Ishikawa (cell line): Measurements from ENCODE around the gene HCK.

Experiments
- CEBPB ChIP-seq: IDR thresholded peaks from 2 replicates; pipeline ENCODE4 v1.6.1; 2012
- CREB1 ChIP-seq: IDR thresholded peaks from 2 replicates; pipeline ENCODE4 v1.6.1; 2012; ENCODE audit warnings: low read depth
- EGR1 ChIP-seq: IDR thresholded peaks from 2 replicates; pipeline ENCODE4 v1.6.1; 2012
- EP300 ChIP-seq: IDR thresholded peaks from 2 replicates; pipeline ENCODE4 v1.6.1; 2012; ENCODE audit warnings: borderline replicate concordance
- FOXM1 ChIP-seq: IDR thresholded peaks from 2 replicates; pipeline ENCODE4 v1.6.1; 2012; ENCODE audit warnings: low read depth, borderline replicate concordance
- MAX ChIP-seq: IDR thresholded peaks from 2 replicates; pipeline ENCODE4 v1.6.1; 2012
- RAD21 ChIP-seq: IDR thresholded peaks from 2 replicates; pipeline ENCODE4 v1.6.1; 2012; ENCODE audit warnings: low read depth
- REST ChIP-seq: IDR thresholded peaks from 2 replicates; pipeline ENCODE4 v1.6.1; 2012; ENCODE audit warnings: low read depth, mild to moderate bottlenecking
- TAF1 ChIP-seq: IDR thresholded peaks from 2 replicates; pipeline ENCODE4 v1.6.1; 2012; ENCODE audit warnings: low read depth, mild to moderate bottlenecking
- TEAD4 ChIP-seq: IDR thresholded peaks from 2 replicates; pipeline ENCODE4 v1.6.1; 2012
- USF1 ChIP-seq: IDR thresholded peaks from 2 replicates; pipeline ENCODE4 v1.6.1; 2012
- YY1 ChIP-seq: IDR thresholded peaks from 2 replicates; pipeline ENCODE4 v1.6.1; 2012; ENCODE audit warnings: low read depth
- ZBTB7A ChIP-seq: IDR thresholded peaks from 2 replicates; pipeline ENCODE4 v1.6.1; 2012; ENCODE audit warnings: low read depth

- TF ChIP-seq MAX (no peak), EGR1 (no peak), USF1 (no peak), EP300 (no peak), RAD21 (no peak), REST (no peak), TAF1 (no peak), YY1 (no peak), TEAD4 (no peak), CEBPB (no peak), CREB1 (no peak), ZBTB7A (no peak), FOXM1 (no peak)
These were observed 58.2 kb downstream of the HCK start for GRCh38 chr20:32110173-32110704.
